ENCODE results near the gene LCE1E.

Gene LCE1E

DNA sequence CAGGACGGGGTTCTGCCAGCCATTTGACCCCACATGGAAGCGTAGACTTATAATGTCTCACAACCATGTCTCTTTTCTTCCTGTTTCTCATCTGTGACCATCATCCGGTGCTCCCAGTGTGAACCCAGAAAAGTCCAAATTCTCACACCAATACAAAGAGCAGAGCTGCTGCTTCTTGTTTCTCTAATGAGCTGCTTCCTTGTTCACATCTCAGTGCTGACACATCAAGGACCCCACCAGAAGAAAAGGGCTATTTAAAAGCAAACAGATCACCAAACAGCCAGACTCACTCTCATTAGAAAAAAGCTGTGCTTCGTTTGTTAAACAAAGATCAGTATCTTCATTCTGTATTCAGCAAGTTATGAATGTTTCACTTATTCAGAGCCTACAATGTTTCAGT is 9.6 kb downstream of the LCE1E start:
- H3K4me3 ChIP-seq (ENCODE audit: low read depth in 1 of 2, low read length in 2 of 2): no peak overlapping the region
- H3K4me1 ChIP-seq (ENCODE audit: control insufficient read depth in 1 of 2, insufficient read depth in 2 of 2, low read length in 2 of 2): no peaks in the 10 kb centered on the region
- H3K9me3 ChIP-seq (ENCODE audit: control insufficient read depth in 1 of 2, low read length in 2 of 2): no peaks in the 10 kb centered on the region
- H3K27me3 ChIP-seq (ENCODE audit: low read depth, low read length): no peaks in the 10 kb centered on the region
- no peaks in the 10 kb centered on the region for H3K36me3 ChIP-seq (ENCODE audit: control insufficient read depth in 1 of 2, insufficient read depth in 2 of 2, low read length in 2 of 2)
- no peak overlapping the region for H3K27ac ChIP-seq (ENCODE audit: low read length)

GRCh38 chr1:152796421-152796820 is 10.4 kb downstream of the LCE1E start, which contains the start of gene LCE1D:
TSS of gene LCE1D (plus strand) at chr1:152796721. CDS start at chr1:152797795, 1,074 bp downstream.
- no peaks in the 10 kb centered on the region for H3K4me1 ChIP-seq (ENCODE audit: control insufficient read depth in 1 of 2, insufficient read depth in 2 of 2, low read length in 2 of 2)
- H3K27ac ChIP-seq (ENCODE audit: low read length): no peak within 1 kb of the TSS
- no peaks in the 10 kb centered on the region for H3K9me3 ChIP-seq (ENCODE audit: control insufficient read depth in 1 of 2, low read length in 2 of 2)
- no peak within 1 kb of the TSS for H3K4me3 ChIP-seq (ENCODE audit: low read depth in 1 of 2, low read length in 2 of 2)
- H3K27me3 ChIP-seq (ENCODE audit: low read depth, low read length): no peaks in the 10 kb centered on the region
- H3K36me3 ChIP-seq (ENCODE audit: control insufficient read depth in 1 of 2, insufficient read depth in 2 of 2, low read length in 2 of 2): no peaks in the 10 kb centered on the region

DNA sequence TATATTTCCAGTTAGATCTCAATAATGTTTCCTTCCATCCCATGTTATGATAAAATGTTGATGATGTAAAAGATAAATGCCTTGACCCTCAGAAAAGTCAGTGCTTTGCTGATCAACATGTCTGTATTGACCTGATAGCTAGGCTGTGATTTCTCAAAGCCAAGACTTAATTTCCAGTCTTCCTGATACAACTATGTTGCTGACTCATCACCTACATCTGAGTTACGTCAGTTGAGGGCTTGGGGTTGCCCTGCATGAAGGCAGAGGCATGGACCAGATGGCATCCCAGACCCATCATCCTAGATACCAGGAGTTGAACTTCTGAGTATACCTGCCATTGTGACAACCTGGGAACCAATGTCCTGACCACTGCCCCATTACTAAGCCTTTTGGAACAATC is 15.3 kb downstream of the LCE1E start:
- Histone ChIP-seq H3K9me3 (ENCODE audit: control insufficient read depth in 1 of 2, low read length in 2 of 2) (no peaks in the 10 kb centered on the region), H3K27me3 (ENCODE audit: low read depth, low read length) (no peaks in the 10 kb centered on the region), H3K4me3 (ENCODE audit: low read depth in 1 of 2, low read length in 2 of 2) (no peak overlapping the region), H3K27ac (ENCODE audit: low read length) (no peak overlapping the region), H3K36me3 (ENCODE audit: control insufficient read depth in 1 of 2, insufficient read depth in 2 of 2, low read length in 2 of 2) (no peaks in the 10 kb centered on the region), H3K4me1 (ENCODE audit: control insufficient read depth in 1 of 2, insufficient read depth in 2 of 2, low read length in 2 of 2) (no peaks in the 10 kb centered on the region)

- no peak within 1 kb of the TSS for H3K4me3 ChIP-seq (ENCODE audit: low read depth in 1 of 2, low read length in 2 of 2)
- H3K36me3 ChIP-seq (ENCODE audit: control insufficient read depth in 1 of 2, insufficient read depth in 2 of 2, low read length in 2 of 2): no peaks in the 10 kb centered on the region
- no peaks in the 10 kb centered on the region for H3K9me3 ChIP-seq (ENCODE audit: control insufficient read depth in 1 of 2, low read length in 2 of 2)
- H3K27me3 ChIP-seq (ENCODE audit: low read depth, low read length): no peaks in the 10 kb centered on the region
- H3K4me1 ChIP-seq (ENCODE audit: control insufficient read depth in 1 of 2, insufficient read depth in 2 of 2, low read length in 2 of 2): no peaks in the 10 kb centered on the region
- no peak within 1 kb of the TSS for H3K27ac ChIP-seq (ENCODE audit: low read length)
These were observed 20.5 kb downstream of the LCE1E start, which contains the start of gene LCE1C for GRCh38 chr1:152806576-152806975. TSS of gene LCE1C (minus strand) at chr1:152806651. CDS start at chr1:152805478, 1,173 bp downstream.

DNA sequence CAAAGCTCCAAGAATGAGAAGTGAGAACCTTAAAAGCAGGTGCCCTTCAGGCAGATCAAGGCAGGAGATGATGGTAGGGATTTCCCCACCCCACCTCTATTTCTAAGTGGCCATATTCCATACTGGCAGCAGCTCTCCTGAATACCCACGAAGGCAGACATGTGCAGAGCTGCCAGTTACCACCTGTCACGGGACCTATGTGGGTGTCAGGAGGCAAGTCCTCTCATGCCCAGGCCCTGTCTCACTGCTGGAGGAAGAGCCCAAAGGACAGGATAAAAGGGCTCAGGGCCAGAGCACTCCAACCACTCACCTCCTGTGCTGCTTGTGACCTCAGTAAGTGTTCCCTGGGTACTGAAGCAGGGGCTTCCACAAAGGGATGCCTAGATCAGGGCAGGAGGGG is 25.0 kb downstream of the LCE1E start:
- Histone ChIP-seq H3K4me1 (ENCODE audit: control insufficient read depth in 1 of 2, insufficient read depth in 2 of 2, low read length in 2 of 2) (no peaks in the 10 kb centered on the region), H3K27me3 (ENCODE audit: low read depth, low read length) (no peaks in the 10 kb centered on the region), H3K4me3 (ENCODE audit: low read depth in 1 of 2, low read length in 2 of 2) (no peak overlapping the region), H3K9me3 (ENCODE audit: control insufficient read depth in 1 of 2, low read length in 2 of 2) (no peaks in the 10 kb centered on the region), H3K27ac (ENCODE audit: low read length) (no peak overlapping the region), H3K36me3 (ENCODE audit: control insufficient read depth in 1 of 2, insufficient read depth in 2 of 2, low read length in 2 of 2) (no peaks in the 10 kb centered on the region)

DNA sequence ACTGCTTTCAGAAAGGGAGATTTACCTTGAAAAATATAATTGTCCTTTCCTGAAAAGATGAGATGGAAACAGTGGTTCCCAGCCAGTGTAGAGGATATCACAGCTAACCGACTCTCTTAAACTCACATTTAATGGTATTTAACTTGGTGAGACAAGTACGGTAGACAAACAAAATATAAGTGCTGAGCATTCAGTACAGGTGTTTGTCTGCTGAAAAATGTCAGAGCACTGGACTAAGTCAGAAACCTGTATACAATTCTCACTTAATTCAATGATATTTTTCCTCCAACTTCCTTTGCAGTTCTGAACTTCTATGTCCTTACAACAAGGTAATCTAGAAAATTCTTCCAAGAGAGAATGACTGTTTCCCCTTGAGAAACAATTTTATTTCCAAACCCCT is 25.6 kb downstream of the LCE1E start, which contains the start of gene LCE1B:
TSS of gene LCE1B (plus strand) at position 301 of the 400 bp plus-strand sequence. CDS start 476 bp downstream, outside the sequence.
- no peaks in the 10 kb centered on the region for H3K4me1 ChIP-seq (ENCODE audit: control insufficient read depth in 1 of 2, insufficient read depth in 2 of 2, low read length in 2 of 2)

GRCh38 chr1:152817309-152817708 is 31.3 kb downstream of the LCE1E start:
- Histone ChIP-seq H3K27ac (ENCODE audit: low read length) (no peak overlapping the region), H3K4me1 (ENCODE audit: control insufficient read depth in 1 of 2, insufficient read depth in 2 of 2, low read length in 2 of 2) (no peaks in the 10 kb centered on the region), H3K4me3 (ENCODE audit: low read depth in 1 of 2, low read length in 2 of 2) (no peak overlapping the region), H3K9me3 (ENCODE audit: control insufficient read depth in 1 of 2, low read length in 2 of 2) (no peaks in the 10 kb centered on the region), H3K27me3 (ENCODE audit: low read depth, low read length) (no peaks in the 10 kb centered on the region), H3K36me3 (ENCODE audit: control insufficient read depth in 1 of 2, insufficient read depth in 2 of 2, low read length in 2 of 2) (no peaks in the 10 kb centered on the region)

More for the DNA sequence above, 25.6 kb downstream of the LCE1E start, which contains the start of gene LCE1B:
- H3K9me3 ChIP-seq (ENCODE audit: control insufficient read depth in 1 of 2, low read length in 2 of 2): no peaks in the 10 kb centered on the region
- H3K36me3 ChIP-seq (ENCODE audit: control insufficient read depth in 1 of 2, insufficient read depth in 2 of 2, low read length in 2 of 2): no peaks in the 10 kb centered on the region
- H3K4me3 ChIP-seq (ENCODE audit: low read depth in 1 of 2, low read length in 2 of 2): no peak within 1 kb of the TSS
- no peaks in the 10 kb centered on the region for H3K27me3 ChIP-seq (ENCODE audit: low read depth, low read length)
- no peak within 1 kb of the TSS for H3K27ac ChIP-seq (ENCODE audit: low read length)

DNA sequence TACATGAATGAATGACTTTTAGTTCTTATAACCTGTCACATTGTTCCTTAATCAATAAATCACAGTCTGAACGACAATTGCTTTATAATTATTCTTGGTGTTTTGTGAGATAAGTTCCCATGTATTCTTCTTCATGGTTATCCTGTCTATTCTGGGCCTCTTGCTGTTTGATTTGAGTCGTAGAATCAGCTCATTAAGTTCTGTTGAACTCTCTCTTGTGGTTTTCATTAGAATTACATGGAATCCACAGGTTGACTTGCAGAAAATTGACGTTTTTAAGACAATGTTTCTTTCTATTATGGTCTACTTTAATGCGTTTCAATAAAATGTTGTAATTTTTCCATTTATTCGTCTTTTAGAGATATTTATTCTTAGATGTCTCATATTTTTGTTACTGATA is 37.2 kb downstream of the LCE1E start:
- Histone ChIP-seq H3K36me3 (ENCODE audit: control insufficient read depth in 1 of 2, insufficient read depth in 2 of 2, low read length in 2 of 2) (no peaks in the 10 kb centered on the region), H3K4me1 (ENCODE audit: control insufficient read depth in 1 of 2, insufficient read depth in 2 of 2, low read length in 2 of 2) (no peaks in the 10 kb centered on the region), H3K27ac (ENCODE audit: low read length) (no peak overlapping the region), H3K4me3 (ENCODE audit: low read depth in 1 of 2, low read length in 2 of 2) (no peak overlapping the region), H3K27me3 (ENCODE audit: low read depth, low read length) (no peaks in the 10 kb centered on the region), H3K9me3 (ENCODE audit: control insufficient read depth in 1 of 2, low read length in 2 of 2) (no peaks in the 10 kb centered on the region)

GRCh38 chr1:152824964-152825363 is 38.9 kb downstream of the LCE1E start:
- Histone ChIP-seq H3K36me3 (ENCODE audit: control insufficient read depth in 1 of 2, insufficient read depth in 2 of 2, low read length in 2 of 2) (no peaks in the 10 kb centered on the region), H3K27ac (ENCODE audit: low read length) (no peak overlapping the region), H3K9me3 (ENCODE audit: control insufficient read depth in 1 of 2, low read length in 2 of 2) (no peaks in the 10 kb centered on the region), H3K27me3 (ENCODE audit: low read depth, low read length) (no peaks in the 10 kb centered on the region), H3K4me1 (ENCODE audit: control insufficient read depth in 1 of 2, insufficient read depth in 2 of 2, low read length in 2 of 2) (no peaks in the 10 kb centered on the region), H3K4me3 (ENCODE audit: low read depth in 1 of 2, low read length in 2 of 2) (no peak overlapping the region)

- Histone ChIP-seq H3K9me3 (ENCODE audit: control insufficient read depth in 1 of 2, low read length in 2 of 2) (no peaks in the 10 kb centered on the region), H3K27me3 (ENCODE audit: low read depth, low read length) (no peaks in the 10 kb centered on the region), H3K4me1 (ENCODE audit: control insufficient read depth in 1 of 2, insufficient read depth in 2 of 2, low read length in 2 of 2) (no peaks in the 10 kb centered on the region), H3K4me3 (ENCODE audit: low read depth in 1 of 2, low read length in 2 of 2) (no peak within 1 kb of the TSS), H3K27ac (ENCODE audit: low read length) (no peak within 1 kb of the TSS), H3K36me3 (ENCODE audit: control insufficient read depth in 1 of 2, insufficient read depth in 2 of 2, low read length in 2 of 2) (no peaks in the 10 kb centered on the region)
These were observed 41.1 kb downstream of the LCE1E start, which contains the start of gene LCE1A for GRCh38 chr1:152827173-152827572. TSS of gene LCE1A (plus strand) at chr1:152827473. CDS start at chr1:152827473, 0 bp downstream.

DNA sequence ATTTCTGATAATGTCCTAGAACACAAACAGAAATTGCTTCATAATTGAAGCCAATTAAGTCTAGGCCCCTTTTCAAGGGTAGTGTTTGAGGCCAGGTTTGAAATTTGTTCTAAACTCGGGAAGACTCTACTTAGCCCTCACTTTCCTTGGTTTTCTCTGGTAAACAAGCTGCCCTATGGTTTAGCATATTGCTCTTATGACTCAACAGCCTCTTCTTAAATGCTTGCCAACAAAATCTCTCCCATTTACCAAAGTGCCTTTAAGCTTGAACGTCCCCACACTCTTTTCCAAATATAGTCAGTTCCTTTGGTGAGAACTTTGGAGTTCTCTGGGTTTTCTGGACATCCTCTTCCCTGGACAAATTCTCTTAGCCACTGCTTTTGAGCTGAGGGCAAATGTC is 50.8 kb downstream of the LCE1E start:
- no peaks in the 10 kb centered on the region for H3K27me3 ChIP-seq (ENCODE audit: low read depth, low read length)
- H3K27ac ChIP-seq (ENCODE audit: low read length): no peak overlapping the region
- no peaks in the 10 kb centered on the region for H3K9me3 ChIP-seq (ENCODE audit: control insufficient read depth in 1 of 2, low read length in 2 of 2)
- H3K4me1 ChIP-seq (ENCODE audit: control insufficient read depth in 1 of 2, insufficient read depth in 2 of 2, low read length in 2 of 2): no peaks in the 10 kb centered on the region
- H3K36me3 ChIP-seq (ENCODE audit: control insufficient read depth in 1 of 2, insufficient read depth in 2 of 2, low read length in 2 of 2): no peaks in the 10 kb centered on the region
- H3K4me3 ChIP-seq (ENCODE audit: low read depth in 1 of 2, low read length in 2 of 2): no peak overlapping the region
